ENCODE results near the gene ELFN1. TPM values are rescaled to one million over a fixed set of nuclear protein-coding genes. Genes with fewer than 3 reads are reported as not detected.

Gene ELFN1
- total RNA-seq, 1 donor = 12.7 TPM

DNA sequence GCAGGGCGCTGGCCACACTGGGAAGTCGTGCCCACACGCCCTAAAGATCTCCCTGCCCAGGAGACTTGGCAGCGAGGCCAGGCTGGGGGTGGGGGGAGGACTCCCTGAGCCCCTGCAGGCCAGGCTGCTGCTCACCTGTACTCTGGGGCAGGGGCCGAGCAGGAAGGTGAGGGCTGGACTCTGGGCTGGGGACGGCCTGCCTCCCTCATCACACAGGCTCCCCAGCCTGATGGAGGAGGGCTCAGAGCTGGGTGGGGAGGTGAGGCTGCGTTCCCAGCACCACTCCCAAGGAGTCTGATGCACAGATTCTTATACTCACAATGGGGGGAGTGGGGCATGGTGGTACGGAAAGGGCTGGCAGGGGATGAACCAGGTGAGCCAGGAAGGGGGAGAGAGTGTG is 71.2 kb downstream of the ELFN1 start:
- Histone ChIP-seq H2AFZ (ENCODE audit: low read length) (no peak overlapping the region), H3K36me3 (ENCODE audit: insufficient read depth, low read length) (no peaks in the 10 kb centered on the region), H3K27ac (ENCODE audit: low read depth, low read length) (no peak overlapping the region), H3K4me3 (ENCODE audit: insufficient read depth, low read length) (no peak overlapping the region), H3K79me2 (ENCODE audit: insufficient read depth, low read length) (no peaks in the 10 kb centered on the region), H3K4me2 (ENCODE audit: insufficient read depth, low read length) (no peak overlapping the region), H3K27me3 (ENCODE audit: insufficient read depth, low read length) (no peaks in the 10 kb centered on the region), H4K20me1 (ENCODE audit: insufficient read depth, low read length) (no peaks in the 10 kb centered on the region), H3K4me1 (ENCODE audit: insufficient read depth, low read length) (no peaks in the 10 kb centered on the region), H3K9me3 (ENCODE audit: low read depth, low read length) (no peaks in the 10 kb centered on the region)
- TF ChIP-seq, protein P1, sequence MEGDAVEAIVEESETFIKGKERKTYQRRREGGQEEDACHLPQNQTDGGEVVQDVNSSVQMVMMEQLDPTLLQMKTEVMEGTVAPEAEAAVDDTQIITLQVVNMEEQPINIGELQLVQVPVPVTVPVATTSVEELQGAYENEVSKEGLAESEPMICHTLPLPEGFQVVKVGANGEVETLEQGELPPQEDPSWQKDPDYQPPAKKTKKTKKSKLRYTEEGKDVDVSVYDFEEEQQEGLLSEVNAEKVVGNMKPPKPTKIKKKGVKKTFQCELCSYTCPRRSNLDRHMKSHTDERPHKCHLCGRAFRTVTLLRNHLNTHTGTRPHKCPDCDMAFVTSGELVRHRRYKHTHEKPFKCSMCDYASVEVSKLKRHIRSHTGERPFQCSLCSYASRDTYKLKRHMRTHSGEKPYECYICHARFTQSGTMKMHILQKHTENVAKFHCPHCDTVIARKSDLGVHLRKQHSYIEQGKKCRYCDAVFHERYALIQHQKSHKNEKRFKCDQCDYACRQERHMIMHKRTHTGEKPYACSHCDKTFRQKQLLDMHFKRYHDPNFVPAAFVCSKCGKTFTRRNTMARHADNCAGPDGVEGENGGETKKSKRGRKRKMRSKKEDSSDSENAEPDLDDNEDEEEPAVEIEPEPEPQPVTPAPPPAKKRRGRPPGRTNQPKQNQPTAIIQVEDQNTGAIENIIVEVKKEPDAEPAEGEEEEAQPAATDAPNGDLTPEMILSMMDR (IDR thresholded peaks at IDR 0.05; ENCODE audit: extremely low read depth, low read depth, low read length) = no peak
- DNase-seq (ENCODE audit: insufficient read length, low spot score, missing footprints) = peak; percentile 83

DNA sequence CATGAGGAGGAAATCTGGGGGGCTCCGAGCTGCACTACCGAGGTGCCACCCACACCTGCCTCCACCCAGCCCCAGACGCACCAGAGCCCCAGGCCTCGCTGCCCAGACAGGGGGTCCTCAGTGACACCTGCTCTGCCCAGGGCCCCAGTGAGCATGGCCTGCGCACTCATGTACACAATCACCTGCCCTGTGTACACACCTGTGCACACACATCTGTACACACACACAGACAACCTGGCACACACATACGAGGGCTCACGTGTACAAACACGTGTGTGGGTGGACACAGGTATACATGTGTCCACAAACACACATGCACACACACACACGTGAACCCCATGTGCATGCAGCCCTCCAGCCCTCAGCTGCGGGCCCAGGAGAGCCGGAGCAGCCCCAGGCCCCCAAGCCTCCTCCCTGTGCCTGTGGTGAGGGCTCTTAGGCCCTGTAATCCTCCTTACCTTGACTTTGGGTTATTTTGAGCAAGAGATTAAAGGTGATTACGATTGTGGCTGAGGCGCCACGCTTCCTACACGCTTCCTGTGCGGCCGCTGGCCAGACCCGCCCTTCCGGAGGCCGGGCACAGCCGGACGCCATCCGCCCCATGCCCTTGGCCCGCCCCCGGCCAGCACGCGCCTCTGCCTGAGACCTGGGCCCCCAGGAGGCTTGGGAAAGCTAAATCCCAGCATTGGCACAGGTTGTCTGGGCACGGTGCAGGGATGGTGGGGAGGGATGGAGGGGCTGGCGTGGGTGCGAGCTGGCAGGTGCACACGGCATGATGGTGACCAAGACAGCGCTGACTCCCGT is 71.9 kb downstream of the ELFN1 start:
- Histone ChIP-seq H3K4me3 (ENCODE audit: insufficient read depth, low read length) (peak overlapping the region; percentile 42), H3K4me1 (ENCODE audit: insufficient read depth, low read length) (no peaks in the 10 kb centered on the region), H3K9me3 (ENCODE audit: low read depth, low read length) (no peaks in the 10 kb centered on the region), H3K79me2 (ENCODE audit: insufficient read depth, low read length) (no peaks in the 10 kb centered on the region), H3K27ac (ENCODE audit: low read depth, low read length) (no peak overlapping the region), H4K20me1 (ENCODE audit: insufficient read depth, low read length) (no peaks in the 10 kb centered on the region), H3K36me3 (ENCODE audit: insufficient read depth, low read length) (no peaks in the 10 kb centered on the region), H3K4me2 (ENCODE audit: insufficient read depth, low read length) (peak overlapping the region; percentile 32), H2AFZ (ENCODE audit: low read length) (no peak overlapping the region), H3K27me3 (ENCODE audit: insufficient read depth, low read length) (no peaks in the 10 kb centered on the region)
- TF ChIP-seq, protein P1 (IDR thresholded peaks at IDR 0.05; ENCODE audit: extremely low read depth, low read depth, low read length) = no peak
- peak; percentile 95 for DNase-seq (ENCODE audit: insufficient read length, low spot score, missing footprints)

DNA sequence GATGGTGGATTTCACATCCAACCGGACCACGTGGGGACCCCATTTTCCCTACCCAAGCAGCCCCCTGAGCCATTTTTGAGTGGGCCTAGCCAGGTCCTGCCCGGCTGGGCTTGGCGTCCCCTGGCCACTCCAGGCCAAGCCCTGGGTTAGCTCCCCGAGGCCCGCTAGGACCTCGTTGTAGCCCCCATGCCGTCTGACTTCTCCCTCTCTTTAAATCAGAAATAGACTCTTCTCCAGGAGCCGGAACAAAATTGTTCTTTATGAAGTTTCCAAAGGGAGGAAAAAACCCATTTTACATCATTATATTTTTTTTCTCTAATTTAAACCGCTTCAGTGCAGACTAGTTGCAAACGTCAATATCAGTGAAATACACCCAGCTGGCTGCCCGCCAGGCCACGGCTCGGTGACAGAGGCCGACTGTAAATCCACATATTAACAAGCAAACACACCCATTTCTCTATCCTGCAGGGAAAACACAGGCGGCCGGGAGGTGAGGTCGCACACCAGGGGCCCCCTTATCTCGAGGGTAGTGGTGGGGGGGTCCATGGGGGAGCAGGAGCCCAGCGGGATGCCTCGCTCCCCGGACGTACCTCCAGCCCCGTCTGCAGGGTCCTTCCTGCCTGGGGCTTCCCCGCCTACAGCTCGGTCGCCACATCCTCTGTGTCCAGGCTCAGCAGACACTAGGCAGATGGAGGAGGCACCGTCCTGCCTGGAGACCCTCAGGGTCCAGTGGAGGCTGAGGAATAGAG is 72.7 kb downstream of the ELFN1 start:
- Histone ChIP-seq H3K27ac (ENCODE audit: low read depth, low read length) (no peak overlapping the region), H4K20me1 (ENCODE audit: insufficient read depth, low read length) (no peaks in the 10 kb centered on the region), H3K4me2 (ENCODE audit: insufficient read depth, low read length) (peak overlapping the region; percentile 33), H2AFZ (ENCODE audit: low read length) (no peak overlapping the region), H3K27me3 (ENCODE audit: insufficient read depth, low read length) (no peaks in the 10 kb centered on the region), H3K4me3 (ENCODE audit: insufficient read depth, low read length) (peak overlapping the region; percentile 42), H3K9me3 (ENCODE audit: low read depth, low read length) (no peaks in the 10 kb centered on the region), H3K79me2 (ENCODE audit: insufficient read depth, low read length) (no peaks in the 10 kb centered on the region), H3K36me3 (ENCODE audit: insufficient read depth, low read length) (no peaks in the 10 kb centered on the region), H3K4me1 (ENCODE audit: insufficient read depth, low read length) (no peaks in the 10 kb centered on the region)
- peak; percentile 97 for DNase-seq (ENCODE audit: insufficient read length, low spot score, missing footprints)
- TF ChIP-seq, protein P1 (IDR thresholded peaks at IDR 0.05; ENCODE audit: extremely low read depth, low read depth, low read length) = no peak

All from osteoblast (primary cell).